Activated naive CD8-positive, alpha-beta T cell treated with anti-CD3 and anti-CD28 coated beads, Interleukin-2, amount 10 ng/mL, durations not matched to agents 7 days and 5 days (primary cell): ENCODE measurements around the gene SLC7A8. TPM values are rescaled to one million over a fixed set of nuclear protein-coding genes. Genes with fewer than 3 reads are reported as not detected.

ENCODE experiments used
- ATAC-seq: fragments of 150-1000 bp; cut with Tn5 transposase; one replicate; pipeline ENCODE4 v1.10.0; 2021; ENCODE audit warnings: low read depth, moderate library complexity
- POLR2A ChIA-PET: fragments of 350-600 bp; sonication (Branson Sonifier 250); formaldehyde crosslinking; loops from one replicate; lab custom pipeline; 2021; ENCODE audit warnings: antibody characterized with exemption; lab: Charles Lee
- DNase-seq: peaks from one replicate; pipeline ENCODE4 v3.0.0; 2021
- H3K27ac Mint-ChIP-seq: one replicate; pipeline ENCODE4 v1.8.0; 2022; ENCODE audit warnings: mild to moderate bottlenecking, mixed read lengths
- H3K27me3 Mint-ChIP-seq: one replicate; pipeline ENCODE4 v1.8.0; 2022; ENCODE audit warnings: mild to moderate bottlenecking, moderate library complexity, mixed read lengths
- H3K36me3 Mint-ChIP-seq: one replicate; pipeline ENCODE4 v1.8.0; 2021; ENCODE audit warnings: mild to moderate bottlenecking, mixed read lengths
- H3K4me1 Mint-ChIP-seq: one replicate; pipeline ENCODE4 v1.8.0; 2021; ENCODE audit warnings: mixed read lengths
- H3K4me3 Mint-ChIP-seq: one replicate; pipeline ENCODE4 v1.8.0; 2022; ENCODE audit warnings: mild to moderate bottlenecking, moderate library complexity, mixed read lengths
- H3K9me3 Mint-ChIP-seq: one replicate; pipeline ENCODE4 v1.8.0; 2021; ENCODE audit warnings: mixed read lengths
- total RNA-seq, 2 experiments: library from RNA; stranded (reverse); gene quantifications; one replicate each; pipeline ENCODE4 v1.2.3, GENCODE V29; 2021

The SLC7A8 gene
- total RNA-seq, 2 experiments from 2014 or later, result 1.8 to 3.1 TPM

DNA sequence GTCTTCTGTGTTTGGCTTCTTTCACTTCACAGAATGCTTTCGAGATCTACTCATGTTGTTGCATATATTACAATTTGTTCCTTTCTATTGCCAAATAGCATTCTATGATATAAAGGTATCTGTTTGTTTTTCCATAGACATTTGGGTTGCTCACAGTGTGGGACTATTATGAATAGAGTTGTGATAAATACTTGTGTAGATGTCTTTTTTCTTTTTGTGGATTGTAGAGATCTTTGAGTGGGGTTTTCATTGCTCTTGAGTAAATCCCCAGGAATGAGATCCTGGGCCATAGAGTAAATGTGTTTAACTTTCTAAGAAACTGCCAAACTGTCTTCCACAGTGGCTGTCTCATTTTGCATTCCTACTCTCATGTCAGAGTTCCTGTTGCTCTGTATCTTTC, 39.5 kb downstream of the SLC7A8 start:
- no peaks in the 10 kb centered on the region for H3K9me3 Mint-ChIP-seq
- no peak overlapping the region for H3K4me3 Mint-ChIP-seq
- POLR2A ChIA-PET, result no interaction called here
- no peak overlapping the region for H3K27ac Mint-ChIP-seq
- DNase-seq (no peak), ATAC-seq (no peak)
- no peaks in the 10 kb centered on the region for H3K36me3 Mint-ChIP-seq
- peaks cover 4% of the 10 kb centered on the region for H3K4me1 Mint-ChIP-seq
- no peaks in the 10 kb centered on the region for H3K27me3 Mint-ChIP-seq

DNA sequence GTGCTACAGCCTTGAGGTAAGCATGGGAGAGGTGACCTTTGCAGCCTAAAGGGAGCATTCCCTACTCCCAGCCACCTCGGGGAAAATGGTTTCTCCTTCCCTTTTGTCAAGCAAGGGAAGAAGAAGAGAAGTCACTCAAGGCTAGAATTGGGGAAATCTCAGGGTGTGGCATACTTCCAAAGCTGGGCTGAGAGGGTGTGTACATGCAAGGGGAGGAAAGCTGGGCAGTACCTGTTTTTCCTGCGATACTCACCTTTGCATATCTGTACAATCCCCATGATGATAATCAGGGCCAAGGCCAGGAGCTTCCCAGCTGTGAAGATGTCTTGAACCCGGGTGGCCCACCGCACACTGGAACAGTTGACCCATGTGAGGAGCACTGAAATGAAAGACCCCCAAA, 40.6 kb downstream of the SLC7A8 start:
- Mint-ChIP-seq H3K27me3 (no peaks in the 10 kb centered on the region), H3K4me1 (peaks cover 3% of the 10 kb centered on the region), H3K27ac (no peak overlapping the region), H3K36me3 (no peaks in the 10 kb centered on the region), H3K9me3 (no peaks in the 10 kb centered on the region), H3K4me3 (no peak overlapping the region)
- DNase-seq (no peak), ATAC-seq (no peak)
- POLR2A ChIA-PET, result no interaction called here

DNA sequence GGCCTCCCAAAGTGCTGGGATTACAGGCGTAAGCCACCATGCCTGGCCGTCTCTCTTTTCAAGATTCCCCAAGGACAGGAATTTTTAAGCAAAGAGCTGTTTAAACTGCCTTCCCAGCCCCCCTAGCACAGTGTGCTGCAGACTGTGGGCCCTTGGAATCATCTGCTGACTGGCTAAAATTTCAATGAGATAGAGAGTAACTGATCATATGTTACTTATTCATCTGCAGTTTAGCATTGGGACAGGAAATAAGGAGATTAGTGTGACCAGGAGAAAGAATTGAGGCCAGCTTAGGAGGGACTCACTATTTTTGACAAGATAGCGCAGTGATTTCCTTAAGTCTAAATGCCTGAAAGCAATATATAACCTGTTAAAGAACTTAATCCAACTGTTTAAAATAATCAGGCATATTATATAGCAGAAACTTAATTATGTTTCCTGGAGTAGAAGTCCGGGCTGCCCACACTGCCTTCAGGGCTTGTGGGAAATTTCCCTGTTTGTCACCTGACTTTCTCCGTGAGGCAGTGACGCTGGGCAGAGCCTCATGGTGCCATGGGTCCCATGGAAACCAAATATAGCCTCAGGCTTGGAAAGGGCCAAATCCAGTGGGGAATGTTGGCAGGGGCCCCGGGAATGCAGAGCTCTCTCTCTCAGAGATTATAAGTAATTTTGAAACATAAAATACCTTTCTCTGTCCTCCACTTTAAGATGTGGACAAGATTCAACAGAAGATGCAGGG, 41.6 kb downstream of the SLC7A8 start:
- ATAC-seq (no peak), DNase-seq (no peak)
- H3K9me3 Mint-ChIP-seq, result no peaks in the 10 kb centered on the region
- no peak overlapping the region for H3K27ac Mint-ChIP-seq
- POLR2A ChIA-PET, result interaction anchor here (0.5 kb wide), 1 partner anchor 8 kb away, joined by 3 read pairs; no protein-coding TSS in a partner anchor
- no peaks in the 10 kb centered on the region for H3K27me3 Mint-ChIP-seq
- H3K4me3 Mint-ChIP-seq, result no peak overlapping the region
- H3K4me1 Mint-ChIP-seq, result peaks cover 3% of the 10 kb centered on the region
- no peaks in the 10 kb centered on the region for H3K36me3 Mint-ChIP-seq

DNA sequence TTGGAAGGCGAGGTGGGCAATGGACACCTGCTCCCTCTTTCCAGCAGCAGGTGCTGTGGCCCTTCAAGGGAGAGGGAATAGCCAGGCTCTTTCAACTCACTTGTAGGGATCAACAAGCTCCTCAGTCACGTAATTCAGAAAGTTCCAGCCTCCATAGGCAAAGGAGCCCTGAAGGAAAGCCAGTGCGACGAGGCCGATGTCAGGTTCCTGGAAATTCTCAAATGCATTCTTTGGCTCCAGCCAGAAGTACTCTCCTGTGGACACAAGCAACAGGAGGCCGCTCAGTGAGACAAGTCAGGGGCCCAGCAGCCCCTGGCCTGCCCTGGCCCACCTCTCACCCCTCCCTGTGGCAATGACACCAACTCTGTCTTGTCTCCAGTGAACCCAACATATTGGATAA, 43.1 kb downstream of the SLC7A8 start:
- Mint-ChIP-seq H3K4me1 (peaks cover 1% of the 10 kb centered on the region), H3K27ac (no peak overlapping the region), H3K9me3 (no peaks in the 10 kb centered on the region), H3K36me3 (no peaks in the 10 kb centered on the region), H3K4me3 (no peak overlapping the region), H3K27me3 (no peaks in the 10 kb centered on the region)
- POLR2A ChIA-PET, result no interaction called here
- ATAC-seq (no peak), DNase-seq (no peak)

DNA sequence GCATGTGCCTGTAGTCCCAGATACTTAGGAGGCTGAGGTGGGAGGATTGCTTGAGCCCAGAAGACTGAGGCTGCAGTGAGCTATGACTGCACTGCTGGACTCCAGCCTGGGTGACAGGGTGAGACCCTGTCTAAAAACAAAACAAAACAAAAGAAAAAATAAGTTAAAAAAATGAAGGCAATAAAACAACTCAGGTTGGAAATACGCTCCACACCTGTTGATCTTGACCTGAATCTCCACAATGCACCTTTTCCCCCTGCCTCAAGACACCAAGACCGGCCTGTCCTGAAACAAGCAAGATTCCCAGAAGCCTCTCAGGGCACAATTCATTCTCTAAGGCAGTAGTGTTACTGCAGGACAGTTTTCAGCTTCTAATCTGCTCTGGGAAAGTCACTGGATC, 43.6 kb downstream of the SLC7A8 start:
- ATAC-seq (no peak), DNase-seq (no peak)
- Mint-ChIP-seq H3K27ac (no peak overlapping the region), H3K9me3 (no peaks in the 10 kb centered on the region), H3K4me1 (peaks cover 1% of the 10 kb centered on the region), H3K36me3 (no peaks in the 10 kb centered on the region), H3K27me3 (no peaks in the 10 kb centered on the region), H3K4me3 (no peak overlapping the region)
- POLR2A ChIA-PET, result no interaction called here

DNA sequence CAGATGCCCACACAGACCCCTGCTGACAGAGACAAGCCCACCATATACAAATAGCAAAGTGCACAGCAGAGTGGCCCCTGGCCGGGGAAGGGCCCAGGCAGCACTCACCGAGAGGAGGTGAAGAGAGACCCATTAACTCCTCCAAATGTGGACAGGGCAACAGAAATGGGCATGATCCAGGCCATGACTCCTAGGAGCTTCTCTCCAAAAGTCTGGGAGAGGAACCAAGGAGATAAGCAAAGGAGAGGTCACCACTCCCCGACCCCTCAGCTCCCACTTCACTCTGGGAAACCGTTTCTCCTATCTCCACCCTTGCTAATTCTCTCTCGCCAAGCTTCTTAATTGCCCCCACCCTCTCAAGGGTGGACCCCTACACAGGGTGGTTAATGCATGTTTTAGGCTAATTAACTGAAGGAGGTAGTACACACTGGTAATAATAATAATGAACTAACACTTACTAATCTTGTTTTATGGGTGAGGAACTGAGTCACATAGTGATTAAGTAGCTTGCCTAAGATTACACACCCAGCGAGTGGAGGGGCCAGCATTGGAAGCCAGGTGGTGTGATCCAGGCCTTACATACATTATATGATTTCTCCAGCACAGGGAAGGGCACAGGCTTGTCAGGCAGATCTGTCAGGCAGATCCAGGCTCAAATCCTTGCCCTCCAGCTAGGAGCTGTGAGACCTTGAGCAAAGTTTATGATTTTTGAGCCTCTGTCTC, 45.5 kb downstream of the SLC7A8 start:
- Mint-ChIP-seq H3K9me3 (no peaks in the 10 kb centered on the region), H3K4me1 (peaks cover 4% of the 10 kb centered on the region), H3K27me3 (peaks cover 2% of the 10 kb centered on the region), H3K4me3 (no peak overlapping the region), H3K27ac (no peak overlapping the region), H3K36me3 (no peaks in the 10 kb centered on the region)
- ATAC-seq (no peak), DNase-seq (no peak)
- POLR2A ChIA-PET, result no interaction called here

DNA sequence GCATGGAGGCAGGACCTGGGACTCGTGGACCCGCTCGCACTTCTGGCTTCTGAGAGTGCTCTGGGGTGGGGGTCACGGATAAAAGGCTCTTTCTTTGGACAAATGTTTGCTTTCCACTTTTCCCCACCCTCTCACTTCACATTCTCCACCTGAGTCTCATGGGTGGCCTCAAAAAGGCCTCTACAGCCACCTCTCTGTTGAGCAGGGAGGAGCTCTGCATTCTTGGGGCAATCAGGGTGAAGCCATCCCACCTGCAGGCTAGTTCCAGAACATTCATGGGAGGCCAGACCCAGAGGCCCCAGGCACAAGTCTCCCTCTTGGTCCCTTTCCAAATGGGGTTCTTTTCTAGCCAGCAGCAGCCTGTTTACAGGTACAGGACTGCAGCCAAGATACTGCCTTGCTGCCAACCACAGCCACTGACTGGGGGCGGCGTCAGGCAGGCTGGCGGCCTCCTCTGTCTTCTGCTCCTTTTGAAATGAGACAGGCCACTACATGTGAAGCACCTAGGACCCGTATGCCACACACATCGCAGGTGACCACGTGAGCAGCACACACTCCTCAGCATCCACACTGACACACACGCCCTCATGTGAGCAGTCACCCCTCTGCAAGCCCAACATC, 46.2 kb downstream of the SLC7A8 start:
- Mint-ChIP-seq H3K4me1 (peaks cover 4% of the 10 kb centered on the region), H3K36me3 (no peaks in the 10 kb centered on the region), H3K27ac (no peak overlapping the region), H3K4me3 (no peak overlapping the region), H3K9me3 (no peaks in the 10 kb centered on the region), H3K27me3 (peaks cover 2% of the 10 kb centered on the region)
- no peak for ATAC-seq
- POLR2A ChIA-PET, result no interaction called here
- no peak for DNase-seq

DNA sequence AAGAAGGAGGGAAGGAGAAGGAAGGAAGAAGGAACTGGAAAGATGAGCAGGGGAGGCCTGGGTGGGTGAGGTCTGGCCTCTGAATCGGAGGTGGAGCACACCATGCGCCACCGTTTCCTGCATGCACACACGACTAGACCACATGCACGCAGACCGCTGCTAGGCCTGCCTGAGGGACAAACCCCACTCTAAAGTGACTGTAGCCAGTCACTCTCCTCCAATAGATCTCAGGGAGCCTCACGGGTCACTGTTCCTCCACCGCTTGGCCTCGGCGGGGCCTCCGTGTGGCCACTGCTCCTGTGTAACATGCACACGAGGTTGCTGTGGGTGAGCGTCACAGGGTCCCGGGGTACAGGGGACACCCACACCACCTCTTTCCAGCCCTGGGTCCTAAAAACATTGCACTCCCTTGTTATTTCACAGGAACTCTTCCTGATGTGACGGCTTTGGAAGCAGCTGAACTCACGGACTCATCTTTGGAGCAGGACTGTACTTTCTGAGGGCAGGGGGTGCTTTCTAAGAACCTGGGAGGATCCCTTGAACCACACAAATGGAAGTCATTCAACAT, 46.8 kb downstream of the SLC7A8 start:
- H3K4me3 Mint-ChIP-seq, result no peak overlapping the region
- peaks cover 4% of the 10 kb centered on the region for H3K4me1 Mint-ChIP-seq
- POLR2A ChIA-PET, result no interaction called here
- no peak overlapping the region for H3K27ac Mint-ChIP-seq
- H3K9me3 Mint-ChIP-seq, result no peaks in the 10 kb centered on the region
- no peaks in the 10 kb centered on the region for H3K36me3 Mint-ChIP-seq
- ATAC-seq, result no peak
- DNase-seq, result no peak
- H3K27me3 Mint-ChIP-seq, result peaks cover 2% of the 10 kb centered on the region

DNA sequence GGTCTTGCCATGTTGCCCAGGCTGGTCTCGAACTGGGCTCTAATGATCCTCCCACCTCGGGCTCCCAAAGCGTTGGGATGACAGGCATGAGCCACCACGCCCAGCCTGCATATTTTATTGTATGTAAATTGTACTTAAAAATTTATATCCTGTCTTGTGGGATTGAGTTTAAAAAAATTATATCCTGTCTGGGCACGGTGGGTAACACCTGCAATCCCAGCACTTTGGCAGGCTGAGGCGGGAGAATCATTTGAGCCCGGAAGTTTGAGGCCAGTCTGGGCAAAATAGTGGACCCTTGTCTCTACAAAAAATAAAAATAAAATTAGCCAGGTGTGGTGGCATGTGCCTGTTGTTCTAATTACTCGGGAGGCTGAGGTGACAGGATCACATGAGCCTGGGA, 50.5 kb downstream of the SLC7A8 start:
- ATAC-seq (no peak), DNase-seq (no peak)
- POLR2A ChIA-PET, result interaction anchor here (0.7 kb wide), 1 partner anchor 8 kb away, joined by 3 read pairs; no protein-coding TSS in a partner anchor
- no peaks in the 10 kb centered on the region for H3K36me3 Mint-ChIP-seq
- peaks cover 2% of the 10 kb centered on the region for H3K27me3 Mint-ChIP-seq
- no peaks in the 10 kb centered on the region for H3K9me3 Mint-ChIP-seq
- H3K4me1 Mint-ChIP-seq, result peaks cover 10% of the 10 kb centered on the region
- H3K27ac Mint-ChIP-seq, result no peak overlapping the region
- no peak overlapping the region for H3K4me3 Mint-ChIP-seq

DNA sequence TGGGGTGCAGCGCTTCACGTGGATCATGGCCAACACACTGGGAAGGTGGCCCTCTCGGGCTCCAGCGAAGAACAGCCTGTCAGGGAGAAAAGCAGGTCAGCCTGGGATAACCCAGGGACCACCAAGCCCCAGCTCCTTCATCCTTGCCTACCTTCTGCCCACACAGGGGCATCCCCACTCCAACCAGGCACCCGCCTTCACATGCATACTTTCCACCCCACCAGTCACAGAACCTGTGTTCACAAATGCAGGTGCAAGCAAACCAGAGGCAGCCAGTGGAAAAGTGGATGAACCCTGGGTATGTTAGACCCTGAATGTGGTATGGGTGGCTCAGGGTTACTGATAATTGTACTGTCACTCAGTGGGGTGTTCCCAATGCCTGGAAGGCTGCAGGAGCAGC, 52.0 kb downstream of the SLC7A8 start:
- peaks cover 2% of the 10 kb centered on the region for H3K27me3 Mint-ChIP-seq
- POLR2A ChIA-PET, result no interaction called here
- no peak overlapping the region for H3K27ac Mint-ChIP-seq
- DNase-seq (no peak), ATAC-seq (no peak)
- peaks cover 13% of the 10 kb centered on the region for H3K4me1 Mint-ChIP-seq
- no peaks in the 10 kb centered on the region for H3K36me3 Mint-ChIP-seq
- no peaks in the 10 kb centered on the region for H3K9me3 Mint-ChIP-seq
- no peak overlapping the region for H3K4me3 Mint-ChIP-seq

DNA sequence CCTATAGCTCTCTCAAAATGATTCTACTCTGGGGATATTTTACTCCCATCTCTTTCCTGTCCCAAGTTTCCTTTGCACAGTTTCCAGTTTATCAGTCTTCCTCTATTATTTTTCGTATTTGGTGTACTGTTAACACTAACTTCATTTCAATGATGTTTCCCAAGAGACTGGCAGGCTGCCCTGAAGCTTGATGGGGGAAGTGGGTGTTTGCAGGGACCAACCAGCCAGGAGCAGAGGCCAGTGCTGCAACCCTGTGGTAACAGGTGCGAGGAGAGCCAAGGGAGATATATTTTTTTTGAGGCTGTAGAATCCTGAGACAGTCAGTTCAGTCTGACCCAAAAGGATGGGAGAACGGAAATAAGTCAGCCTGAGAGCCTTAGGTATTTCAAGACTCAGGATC, 52.6 kb downstream of the SLC7A8 start:
- no peak for ATAC-seq
- H3K27ac Mint-ChIP-seq, result no peak overlapping the region
- DNase-seq, result no peak
- no peaks in the 10 kb centered on the region for H3K9me3 Mint-ChIP-seq
- POLR2A ChIA-PET, result no interaction called here
- peaks cover 12% of the 10 kb centered on the region for H3K4me1 Mint-ChIP-seq
- no peaks in the 10 kb centered on the region for H3K36me3 Mint-ChIP-seq
- no peak overlapping the region for H3K4me3 Mint-ChIP-seq
- H3K27me3 Mint-ChIP-seq, result peaks cover 2% of the 10 kb centered on the region

DNA sequence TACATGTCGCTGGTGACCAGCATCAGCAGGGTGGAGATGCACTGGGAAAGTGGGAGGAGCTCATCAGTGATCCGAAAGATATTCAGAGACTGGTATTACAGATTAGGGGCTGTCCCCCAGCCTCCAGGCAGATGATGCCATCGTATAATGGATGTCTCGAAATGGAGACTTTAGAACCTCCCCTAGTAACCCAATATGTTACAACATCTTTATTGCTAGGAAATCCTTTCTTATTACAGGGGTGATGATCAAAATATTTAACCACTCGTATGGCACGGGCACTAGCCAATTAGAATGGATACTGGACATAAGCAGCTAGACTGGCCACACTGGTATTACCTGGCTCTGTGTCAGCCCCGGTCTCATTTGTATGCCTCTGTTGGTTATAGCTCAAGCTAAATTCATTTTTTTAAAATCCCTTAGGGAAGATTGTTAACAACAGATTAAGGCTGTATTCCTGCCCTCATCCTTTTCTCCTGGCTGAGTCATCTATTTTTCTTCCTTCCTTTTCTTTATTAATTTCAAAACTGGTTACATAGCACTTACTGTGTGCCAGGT, 53.6 kb downstream of the SLC7A8 start:
- H3K9me3 Mint-ChIP-seq, result no peaks in the 10 kb centered on the region
- no peak overlapping the region for H3K27ac Mint-ChIP-seq
- POLR2A ChIA-PET, result no interaction called here
- peaks cover 2% of the 10 kb centered on the region for H3K27me3 Mint-ChIP-seq
- ATAC-seq (no peak), DNase-seq (no peak)
- H3K4me3 Mint-ChIP-seq, result no peak overlapping the region
- H3K36me3 Mint-ChIP-seq, result no peaks in the 10 kb centered on the region
- H3K4me1 Mint-ChIP-seq, result peaks cover 12% of the 10 kb centered on the region

DNA sequence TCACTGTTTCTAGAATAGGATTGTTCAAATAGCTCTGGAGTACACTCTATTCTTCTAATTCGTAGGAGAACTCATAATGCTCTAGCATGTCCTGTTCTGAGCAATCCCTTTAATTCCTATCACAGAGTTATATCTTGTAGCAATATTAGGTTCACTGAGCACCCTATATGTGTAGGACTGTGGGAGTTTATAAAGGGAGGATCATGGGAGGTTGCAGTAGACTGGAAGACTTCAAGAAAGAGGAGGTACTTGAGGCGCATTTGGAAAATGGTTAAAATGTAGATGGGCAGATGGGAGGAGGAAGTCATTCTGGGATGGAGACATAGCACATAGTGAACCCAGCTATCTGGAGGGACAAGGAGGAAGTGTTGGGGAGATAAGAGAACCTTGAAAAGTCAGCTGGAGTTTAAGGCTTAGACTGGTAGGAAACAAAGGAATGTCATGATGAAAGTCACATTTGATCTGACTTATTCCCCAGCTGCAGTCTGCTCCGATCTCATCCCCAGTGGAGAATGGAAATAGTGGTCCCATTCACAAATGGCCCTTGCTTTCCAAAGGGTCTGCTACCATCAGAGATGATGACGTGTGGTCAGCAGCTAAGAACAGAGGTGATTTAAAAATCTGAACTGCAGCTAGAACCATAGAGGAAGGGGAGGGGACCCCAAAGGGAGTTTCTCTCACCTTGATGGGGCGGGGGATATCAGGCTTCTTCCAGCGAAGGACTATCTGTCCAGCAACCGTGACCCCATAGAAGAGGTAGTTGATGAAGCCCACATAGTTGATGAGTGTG, 54.3 kb downstream of the SLC7A8 start:
- peaks cover 12% of the 10 kb centered on the region for H3K4me1 Mint-ChIP-seq
- POLR2A ChIA-PET, result no interaction called here
- H3K36me3 Mint-ChIP-seq, result no peaks in the 10 kb centered on the region
- no peak for DNase-seq
- no peak overlapping the region for H3K4me3 Mint-ChIP-seq
- no peak overlapping the region for H3K27ac Mint-ChIP-seq
- H3K9me3 Mint-ChIP-seq, result no peaks in the 10 kb centered on the region
- no peak for ATAC-seq
- H3K27me3 Mint-ChIP-seq, result peaks cover 2% of the 10 kb centered on the region
